Measurements from ENCODE around the gene HYDIN.
"Not testable (repeated sequence)": the region's sequence is repeated elsewhere in the genome, so short reads cannot be mapped to it uniquely, and the experiment has no call there.

The HYDIN gene

DNA sequence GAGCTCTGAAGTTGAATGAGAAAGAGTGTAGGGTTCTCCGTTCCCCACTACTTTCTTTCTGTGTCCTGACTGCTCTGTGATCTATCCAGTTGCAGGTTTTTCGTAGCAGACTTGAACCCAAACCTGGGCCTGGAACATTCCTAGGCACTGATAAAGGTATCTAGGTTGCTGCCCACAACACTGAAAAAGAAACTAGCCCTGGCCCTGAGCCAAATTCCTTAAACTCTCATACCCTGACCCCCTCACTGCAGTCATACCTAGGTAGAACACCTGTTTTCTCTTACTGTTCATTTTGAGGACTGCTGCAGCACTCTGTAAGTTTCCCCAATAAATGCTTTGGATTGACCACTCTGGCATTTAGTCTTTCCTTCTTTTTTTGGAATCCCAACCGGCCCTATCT lies 5.4 kb downstream of the HYDIN start:
- no peak for DNase-seq (ENCODE audit: low read depth)

DNA sequence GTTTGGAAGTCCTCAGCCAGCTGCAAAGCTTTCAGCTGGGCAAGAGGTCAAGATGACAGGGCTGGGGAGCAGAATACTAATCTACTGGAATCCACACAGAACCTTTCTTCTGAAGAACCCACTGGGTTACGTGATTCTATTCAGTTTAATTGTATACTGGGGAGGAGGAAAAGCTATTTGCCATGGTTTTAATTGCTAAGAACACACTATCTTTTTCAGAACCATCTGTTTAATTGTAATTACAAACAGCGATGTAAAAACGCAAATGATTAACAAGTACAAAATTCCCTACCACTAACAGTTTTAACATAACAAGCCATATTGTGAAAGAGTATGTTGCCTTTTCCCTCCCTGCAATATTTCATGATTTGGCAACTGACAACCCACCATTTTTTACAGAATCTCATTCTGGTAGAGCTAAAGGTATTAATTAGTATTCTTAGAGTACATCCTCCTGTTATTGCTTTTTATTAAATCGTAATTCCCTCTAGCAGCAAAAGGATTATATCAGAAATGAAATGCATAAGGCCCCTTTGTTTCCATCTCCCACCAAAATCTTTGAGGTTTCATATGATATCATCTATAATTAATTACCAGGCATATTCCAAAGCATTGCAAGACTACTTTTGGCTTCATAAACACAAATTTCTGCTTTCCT lies 12.1 kb downstream of the HYDIN start:
- DNase-seq (ENCODE audit: low read depth) = no peak

DNA sequence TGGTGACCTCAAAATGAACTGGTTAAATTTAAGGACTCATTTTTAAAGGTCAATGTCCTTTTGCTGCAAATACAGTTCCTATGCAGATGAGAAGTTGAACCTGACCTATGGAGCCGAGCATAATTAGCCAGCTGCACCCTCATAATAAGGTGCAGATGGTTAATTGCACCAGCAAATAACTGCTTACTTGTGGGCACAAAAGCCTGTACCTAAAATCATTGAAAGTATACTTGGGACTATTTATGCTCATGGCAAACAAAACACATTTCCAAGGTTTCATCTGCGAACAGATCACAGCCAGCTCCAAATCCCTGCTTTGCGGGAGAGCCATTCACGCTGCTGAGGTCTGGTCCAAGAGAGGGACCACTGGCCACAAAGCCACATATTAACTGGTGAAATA lies 13.0 kb downstream of the HYDIN start:
- DNase-seq (ENCODE audit: low read depth) = no peak

DNA sequence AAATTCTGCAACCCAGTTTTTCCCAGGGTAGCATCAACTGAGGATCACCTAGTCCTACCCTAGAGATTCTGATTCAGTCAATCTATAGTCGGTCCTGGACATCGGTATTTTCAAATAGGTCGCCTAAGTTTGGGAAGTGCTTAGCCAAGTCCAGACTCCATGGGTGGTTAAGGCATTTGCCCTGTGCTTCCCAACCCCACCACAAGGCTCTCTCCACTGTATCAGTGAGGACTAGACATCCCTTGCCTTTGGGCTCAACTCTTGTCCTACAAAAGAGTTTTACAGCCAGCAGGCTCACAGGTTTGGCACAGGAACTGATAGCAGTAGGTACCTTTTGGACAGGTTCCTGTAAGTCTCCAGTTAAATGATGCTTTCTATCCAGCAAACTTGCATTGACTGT lies 13.8 kb downstream of the HYDIN start:
- no peak for DNase-seq (ENCODE audit: low read depth)

DNA sequence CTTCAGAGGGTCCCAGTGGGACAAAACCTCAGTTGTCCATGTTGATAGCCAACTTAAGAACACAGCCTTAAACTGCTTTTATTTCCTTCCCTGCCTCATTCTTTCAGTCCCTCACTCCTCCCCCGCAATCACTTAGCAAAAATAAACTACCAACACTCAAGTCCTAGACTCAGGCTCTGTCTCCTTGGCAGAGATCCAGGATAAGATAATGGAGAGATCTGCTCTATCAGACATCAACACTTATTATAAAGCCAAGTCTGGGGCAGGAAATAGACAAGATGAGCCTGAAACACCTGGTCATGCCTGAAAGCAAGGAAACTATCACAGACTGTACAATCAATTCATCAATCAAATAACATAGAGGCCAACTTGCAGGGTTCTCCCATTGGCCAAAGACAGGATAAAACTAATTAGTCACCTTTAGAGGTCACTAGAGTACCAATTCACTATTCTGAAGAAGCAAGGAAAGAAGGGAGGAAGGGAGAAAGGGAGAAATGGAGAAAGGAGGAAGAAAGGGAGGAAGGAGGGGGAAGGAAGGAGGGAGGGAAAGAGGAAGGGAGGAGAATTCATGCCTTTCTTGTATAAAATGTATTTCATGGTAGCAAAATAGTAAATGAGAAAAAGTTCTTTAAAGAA lies 15.7 kb downstream of the HYDIN start:
- DNase-seq (ENCODE audit: low read depth) = no peak

DNA sequence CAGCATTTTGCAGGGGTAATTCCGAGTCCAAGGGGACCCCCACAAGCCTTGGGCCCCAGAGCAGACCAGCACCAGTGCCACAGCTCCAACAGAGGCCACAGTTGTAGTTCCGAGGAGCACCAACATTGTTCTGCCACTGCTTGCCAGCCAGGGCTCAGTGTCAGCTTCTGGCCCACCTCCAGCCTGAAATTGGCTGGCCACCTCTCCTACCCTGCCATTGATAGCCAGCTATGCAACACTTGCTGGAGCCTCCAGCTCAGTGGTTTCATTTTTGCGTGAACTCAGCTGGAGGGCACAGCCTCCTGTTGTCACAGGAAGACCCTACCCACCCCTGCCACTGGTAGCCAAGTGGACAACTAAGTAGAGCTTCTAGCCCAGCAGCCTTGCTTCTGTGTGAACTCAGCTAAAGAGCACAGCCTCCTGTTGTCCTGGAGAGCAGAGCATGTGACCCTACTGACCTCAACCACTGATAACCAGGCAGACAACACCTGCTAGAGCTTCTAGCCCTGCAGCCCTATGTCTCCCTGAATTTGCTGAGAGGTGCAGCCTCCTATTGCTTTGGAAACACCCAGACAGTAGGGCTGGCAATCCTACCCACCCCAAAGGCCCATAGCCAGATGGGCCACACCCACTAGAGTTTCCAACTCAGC lies 24.9 kb downstream of the HYDIN start:
- DNase-seq (ENCODE audit: low read depth) = no peak

DNA sequence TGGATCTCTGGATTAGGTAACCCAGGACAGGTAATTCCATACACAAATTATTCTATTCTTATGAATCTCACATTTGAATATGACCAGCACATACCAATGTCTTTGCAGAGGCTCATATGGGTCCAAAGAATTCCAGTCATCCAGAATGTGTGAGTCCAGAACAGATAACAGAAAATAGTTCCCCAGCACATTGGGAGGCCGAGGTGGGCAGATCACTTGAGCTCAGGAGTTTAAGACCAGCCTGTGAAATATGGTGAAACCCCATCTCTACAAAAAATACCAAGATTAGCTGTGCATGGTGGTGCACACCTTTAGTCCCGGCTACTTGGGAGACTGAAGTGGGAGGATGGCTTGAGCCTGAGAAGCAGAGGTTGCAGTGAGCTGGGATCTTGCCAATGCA lies 26.9 kb downstream of the HYDIN start:
- DNase-seq (ENCODE audit: low read depth) = no peak

GRCh38 chr16:71201556-71201955 lies 29.0 kb downstream of the HYDIN start:
- DNase-seq (ENCODE audit: low read depth) = no peak

DNA sequence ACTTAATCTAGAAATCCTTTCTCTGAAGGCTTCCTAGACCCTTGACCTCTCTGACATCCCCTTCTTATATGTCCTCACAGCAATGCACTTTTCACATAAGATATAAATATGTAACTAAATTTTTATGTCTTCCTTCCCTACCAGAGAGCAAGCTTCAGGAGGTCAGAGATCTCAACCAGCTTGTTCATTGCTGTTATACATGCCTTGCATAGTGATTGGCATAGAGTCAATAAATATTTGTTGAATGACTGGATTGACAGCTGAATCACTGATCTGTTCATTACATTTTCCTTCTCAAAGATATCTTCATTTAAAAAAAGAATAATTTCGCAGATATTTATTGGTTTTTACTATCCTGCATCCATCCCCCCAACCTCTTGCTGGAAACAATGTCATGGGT lies 29.5 kb downstream of the HYDIN start:
- DNase-seq (ENCODE audit: low read depth) = no peak

DNA sequence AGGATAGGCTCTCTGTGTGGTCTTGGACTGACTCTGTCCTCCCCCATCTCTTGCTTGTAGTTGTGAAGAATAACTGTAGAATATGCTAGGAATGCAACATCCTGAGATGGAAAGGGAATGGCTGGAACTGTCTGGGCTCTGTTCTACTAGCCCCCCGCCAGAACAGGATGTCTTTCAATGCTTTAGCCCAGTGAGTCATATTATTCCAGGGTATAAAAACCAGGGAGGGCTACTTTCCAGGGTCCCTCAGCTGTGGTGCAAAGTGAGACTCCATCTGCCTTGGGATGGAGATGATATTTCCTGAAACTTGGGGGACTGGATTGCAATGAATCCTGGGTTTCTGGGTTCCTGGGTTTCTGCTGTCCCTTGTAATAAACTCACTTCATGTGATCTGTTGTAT lies 32.1 kb downstream of the HYDIN start:
- DNase-seq (ENCODE audit: low read depth) = no peak

DNA sequence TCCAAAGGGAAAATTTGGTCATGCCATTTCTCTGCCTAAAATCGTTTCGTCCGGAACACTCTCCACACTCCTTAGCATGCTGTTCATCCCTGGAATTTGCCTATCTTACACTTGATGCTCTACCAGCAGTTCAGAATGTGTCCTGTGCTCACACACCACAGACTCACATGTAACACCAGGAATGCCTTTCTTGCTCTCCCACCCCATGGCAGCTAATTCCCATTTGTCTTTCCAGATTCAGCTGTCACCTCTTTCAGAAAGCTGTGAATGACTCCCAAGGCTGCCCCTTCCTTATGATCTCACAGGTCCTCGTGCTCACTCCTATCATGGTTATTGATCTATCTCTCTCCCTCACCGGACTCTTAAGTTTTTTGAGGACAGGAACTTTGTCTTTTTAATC lies 38.1 kb downstream of the HYDIN start:
- DNase-seq (ENCODE audit: low read depth) = no peak

DNA sequence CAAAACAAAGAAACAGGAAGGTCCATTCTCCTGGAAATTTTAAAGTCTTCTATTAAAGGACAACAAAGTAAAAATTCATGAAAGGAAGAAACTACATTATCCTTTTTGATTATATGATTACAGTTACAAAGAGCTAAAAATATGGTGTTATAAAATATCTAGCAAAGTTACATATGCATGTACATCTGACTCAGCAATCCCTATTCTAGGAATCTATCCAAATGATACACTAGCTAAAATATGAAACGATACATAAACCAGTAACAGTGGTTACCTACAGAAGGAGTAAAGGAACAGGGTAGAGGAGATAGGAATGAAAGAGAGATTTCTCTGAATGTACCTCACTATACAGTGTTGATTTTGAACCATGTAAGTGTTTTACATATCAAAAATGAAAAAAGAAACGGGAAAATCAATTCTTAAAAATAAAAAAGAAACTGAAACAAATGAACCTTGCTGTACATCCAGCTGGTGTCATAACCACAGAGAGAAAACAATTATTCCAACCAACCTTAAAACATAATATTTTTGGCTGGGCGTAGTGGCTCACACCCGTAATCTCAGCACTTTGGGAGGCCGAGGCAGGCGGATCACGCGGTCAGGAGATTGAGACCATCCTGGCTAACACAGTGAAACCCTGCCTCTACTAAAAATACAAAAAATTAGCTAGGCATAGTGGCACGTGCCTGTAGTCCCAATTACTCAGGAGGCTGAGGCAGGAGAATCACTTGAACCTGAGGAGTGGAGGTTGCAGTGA lies 41.4 kb downstream of the HYDIN start:
- DNase-seq (ENCODE audit: low read depth) = no peak

- DNase-seq (ENCODE audit: low read depth) = no peak
Measured at GRCh38 chr16:71185347-71185746, 45.2 kb downstream of the HYDIN start.

GRCh38 chr16:71179569-71179968 lies 51.0 kb downstream of the HYDIN start:
- DNase-seq (ENCODE audit: low read depth) = no peak

GRCh38 chr16:71172481-71173207 lies 57.9 kb downstream of the HYDIN start:
- DNase-seq (ENCODE audit: low read depth) = no peak

- not testable (repeated sequence) for DNase-seq (ENCODE audit: low read depth)
Measured at GRCh38 chr16:71161007-71161406, 69.5 kb downstream of the HYDIN start.

GRCh38 chr16:71157278-71157677 lies 73.2 kb downstream of the HYDIN start:
- DNase-seq (ENCODE audit: low read depth) = not testable (repeated sequence)

DNA sequence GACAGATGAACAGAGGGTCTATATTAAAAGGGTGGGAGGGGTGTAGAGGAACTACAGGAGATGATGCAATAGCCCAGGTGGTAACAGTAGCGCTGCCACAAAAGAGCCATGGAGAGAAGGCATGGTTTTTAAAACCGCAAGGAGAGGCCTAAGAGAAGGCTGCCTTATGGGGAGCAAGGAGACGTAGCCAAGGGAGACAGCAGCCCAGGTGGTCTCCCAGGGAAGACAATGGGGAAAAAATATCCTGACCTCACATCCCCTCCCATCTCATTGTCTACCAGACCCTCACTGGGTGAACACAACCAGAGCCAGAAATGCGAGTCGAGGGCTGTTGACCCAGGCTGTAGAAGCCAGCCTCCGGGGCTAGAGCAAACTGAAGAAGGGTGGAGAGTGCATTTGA lies 77.2 kb downstream of the HYDIN start:
- not testable (repeated sequence) for DNase-seq (ENCODE audit: low read depth)

DNA sequence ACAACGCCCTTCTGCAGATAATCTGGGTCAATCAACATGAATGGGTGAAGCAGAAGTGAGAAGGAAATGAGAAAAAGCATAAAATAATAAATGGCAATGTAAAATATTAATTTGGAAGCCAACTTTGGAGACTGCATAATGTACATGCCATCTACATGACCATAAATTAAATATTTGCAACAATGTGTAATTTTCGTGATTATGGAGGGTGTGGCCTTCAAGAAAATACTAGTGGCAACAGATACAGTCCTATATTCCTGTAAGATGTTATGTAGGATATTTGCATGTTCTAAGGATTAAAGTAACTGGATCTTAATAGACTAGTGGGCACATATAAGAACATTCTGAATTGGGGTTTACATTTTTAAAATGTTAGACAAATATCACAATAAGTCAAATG lies 78.9 kb downstream of the HYDIN start:
- not testable (repeated sequence) for DNase-seq (ENCODE audit: low read depth)

- DNase-seq (ENCODE audit: low read depth) = not testable (repeated sequence)
Measured at GRCh38 chr16:71143246-71143645, 87.3 kb downstream of the HYDIN start.

- DNase-seq (ENCODE audit: low read depth) = not testable (repeated sequence)
Measured at GRCh38 chr16:71110565-71110964, 120.0 kb downstream of the HYDIN start.

DNA sequence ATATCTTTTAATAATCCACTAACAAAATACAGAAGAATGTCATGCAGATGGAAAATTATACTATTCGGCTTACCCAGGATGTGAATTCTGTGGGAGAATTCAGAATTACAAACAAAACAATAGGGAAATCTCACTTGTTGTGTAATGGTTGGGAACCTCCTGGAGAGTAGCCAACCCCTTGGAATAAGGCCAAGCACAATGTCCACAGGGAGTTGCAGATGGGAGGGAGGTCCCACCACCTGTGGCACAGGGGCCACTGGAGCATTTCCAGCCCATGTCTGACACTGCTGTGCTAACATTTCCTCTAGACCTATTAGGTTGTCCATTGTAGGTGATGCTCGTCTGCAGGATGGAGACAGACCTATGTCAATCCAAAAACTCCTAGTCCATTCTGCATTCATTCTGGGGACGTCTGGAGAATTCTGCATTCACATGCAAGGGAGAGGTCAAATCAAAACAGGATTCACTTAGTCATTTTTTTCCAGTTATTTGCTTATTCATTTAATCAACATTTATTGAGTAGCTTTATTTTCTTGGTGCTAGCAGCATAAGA lies 120.8 kb downstream of the HYDIN start:
- not testable (repeated sequence) for DNase-seq (ENCODE audit: low read depth)

Measured in stimulated activated CD4-positive, alpha-beta T cell treated with anti-CD3 and anti-CD28 coated beads, Interleukin-2, amount 100 ng/mL, for 4 hours (primary cell).